Ovary (tissue), 3 donors: ENCODE measurements around the gene RABL6.

Experiments used
- POLR2A ChIP-seq: fragments of 450-650 bp; IDR thresholded peaks from one replicate; pipeline ENCODE4 v1.6.1; 2017; ENCODE audit warnings: antibody characterized with exemption, mild to moderate bottlenecking, moderate library complexity
- TF ChIP-seq, protein P1 (sequence below), 3 donors: fragments of 450-650 bp in 2 of 3; fragments of 200-600 bp in 1 of 3; IDR thresholded peaks; one replicate each; pipeline versions ENCODE4 v1.5.1 to v1.8.0; 2016 to 2022; ENCODE audit warnings: antibody characterized with exemption in 3 of 3, mild to moderate bottlenecking in 1 of 3
- donor health status: DM: no; HTN: no; CAD: no.

DNA sequence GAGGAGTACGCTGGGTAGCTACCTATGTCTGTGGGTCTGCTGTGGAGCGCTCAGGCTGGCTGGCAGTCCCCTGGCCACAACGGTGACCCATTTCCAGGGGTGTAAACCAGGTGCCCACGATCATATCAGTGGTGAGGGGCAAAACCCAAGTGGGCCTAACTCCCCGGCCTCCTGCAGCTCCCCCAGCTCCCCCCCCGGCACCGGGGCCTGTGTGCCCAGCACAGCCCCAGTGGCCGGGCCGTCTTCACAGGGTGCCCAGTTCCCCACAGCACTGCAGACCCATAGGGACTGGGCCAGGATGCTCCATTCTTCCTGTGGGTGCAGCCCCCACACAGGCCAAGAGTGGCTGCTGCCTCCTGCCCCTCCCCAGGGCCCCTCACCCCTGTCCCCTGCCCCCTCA lies 48.7 kb upstream of the RABL6 start:
- TF ChIP-seq POLR2A = no peak
- TF ChIP-seq, protein P1, sequence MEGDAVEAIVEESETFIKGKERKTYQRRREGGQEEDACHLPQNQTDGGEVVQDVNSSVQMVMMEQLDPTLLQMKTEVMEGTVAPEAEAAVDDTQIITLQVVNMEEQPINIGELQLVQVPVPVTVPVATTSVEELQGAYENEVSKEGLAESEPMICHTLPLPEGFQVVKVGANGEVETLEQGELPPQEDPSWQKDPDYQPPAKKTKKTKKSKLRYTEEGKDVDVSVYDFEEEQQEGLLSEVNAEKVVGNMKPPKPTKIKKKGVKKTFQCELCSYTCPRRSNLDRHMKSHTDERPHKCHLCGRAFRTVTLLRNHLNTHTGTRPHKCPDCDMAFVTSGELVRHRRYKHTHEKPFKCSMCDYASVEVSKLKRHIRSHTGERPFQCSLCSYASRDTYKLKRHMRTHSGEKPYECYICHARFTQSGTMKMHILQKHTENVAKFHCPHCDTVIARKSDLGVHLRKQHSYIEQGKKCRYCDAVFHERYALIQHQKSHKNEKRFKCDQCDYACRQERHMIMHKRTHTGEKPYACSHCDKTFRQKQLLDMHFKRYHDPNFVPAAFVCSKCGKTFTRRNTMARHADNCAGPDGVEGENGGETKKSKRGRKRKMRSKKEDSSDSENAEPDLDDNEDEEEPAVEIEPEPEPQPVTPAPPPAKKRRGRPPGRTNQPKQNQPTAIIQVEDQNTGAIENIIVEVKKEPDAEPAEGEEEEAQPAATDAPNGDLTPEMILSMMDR (IDR thresholded peaks at IDR 0.05) = no peak
